ENCODE results near the gene LRRC47. TPM values are rescaled to one million over a fixed set of nuclear protein-coding genes. Genes with fewer than 3 reads are reported as not detected.

The LRRC47 gene
- total RNA-seq, 1 donor from 2014 or later = 34.2 TPM

DNA sequence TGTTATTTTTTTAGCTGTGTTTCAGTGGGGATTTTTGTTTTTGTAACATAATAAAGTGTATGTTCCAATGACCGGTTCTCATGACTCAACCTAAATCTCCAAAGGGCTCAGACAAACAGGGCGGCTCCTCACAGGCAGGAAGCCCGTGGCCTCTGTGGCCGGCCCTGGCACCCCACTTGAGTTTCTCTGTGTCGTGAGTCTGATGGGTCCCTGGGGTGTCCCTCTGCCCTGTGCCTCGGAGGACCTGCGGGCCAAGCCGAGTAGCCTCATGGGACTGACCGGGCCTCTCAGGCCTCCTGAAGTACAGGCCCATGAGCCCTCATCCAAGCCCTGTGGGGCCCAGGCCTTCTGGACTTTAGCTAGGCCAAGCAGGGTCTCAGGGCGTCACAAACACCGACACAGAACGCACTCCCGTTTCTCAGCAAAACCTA lies 60.2 kb downstream of the LRRC47 start:
- Histone ChIP-seq H3K4me3 (no peak overlapping the region), H3K27ac (no peak overlapping the region), H3K36me3 (peaks cover 34% of the 10 kb centered on the region), H3K9me3 (no peaks in the 10 kb centered on the region), H3K4me1 (no peaks in the 10 kb centered on the region), H3K27me3 (peaks cover 8% of the 10 kb centered on the region)
- TF ChIP-seq, protein P1, sequence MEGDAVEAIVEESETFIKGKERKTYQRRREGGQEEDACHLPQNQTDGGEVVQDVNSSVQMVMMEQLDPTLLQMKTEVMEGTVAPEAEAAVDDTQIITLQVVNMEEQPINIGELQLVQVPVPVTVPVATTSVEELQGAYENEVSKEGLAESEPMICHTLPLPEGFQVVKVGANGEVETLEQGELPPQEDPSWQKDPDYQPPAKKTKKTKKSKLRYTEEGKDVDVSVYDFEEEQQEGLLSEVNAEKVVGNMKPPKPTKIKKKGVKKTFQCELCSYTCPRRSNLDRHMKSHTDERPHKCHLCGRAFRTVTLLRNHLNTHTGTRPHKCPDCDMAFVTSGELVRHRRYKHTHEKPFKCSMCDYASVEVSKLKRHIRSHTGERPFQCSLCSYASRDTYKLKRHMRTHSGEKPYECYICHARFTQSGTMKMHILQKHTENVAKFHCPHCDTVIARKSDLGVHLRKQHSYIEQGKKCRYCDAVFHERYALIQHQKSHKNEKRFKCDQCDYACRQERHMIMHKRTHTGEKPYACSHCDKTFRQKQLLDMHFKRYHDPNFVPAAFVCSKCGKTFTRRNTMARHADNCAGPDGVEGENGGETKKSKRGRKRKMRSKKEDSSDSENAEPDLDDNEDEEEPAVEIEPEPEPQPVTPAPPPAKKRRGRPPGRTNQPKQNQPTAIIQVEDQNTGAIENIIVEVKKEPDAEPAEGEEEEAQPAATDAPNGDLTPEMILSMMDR (IDR thresholded peaks at IDR 0.05) = no peak
- DNase-seq = no peak
- intact Hi-C loops (cut with DNase I) = no loop called here
- ATAC-seq = no peak

DNA sequence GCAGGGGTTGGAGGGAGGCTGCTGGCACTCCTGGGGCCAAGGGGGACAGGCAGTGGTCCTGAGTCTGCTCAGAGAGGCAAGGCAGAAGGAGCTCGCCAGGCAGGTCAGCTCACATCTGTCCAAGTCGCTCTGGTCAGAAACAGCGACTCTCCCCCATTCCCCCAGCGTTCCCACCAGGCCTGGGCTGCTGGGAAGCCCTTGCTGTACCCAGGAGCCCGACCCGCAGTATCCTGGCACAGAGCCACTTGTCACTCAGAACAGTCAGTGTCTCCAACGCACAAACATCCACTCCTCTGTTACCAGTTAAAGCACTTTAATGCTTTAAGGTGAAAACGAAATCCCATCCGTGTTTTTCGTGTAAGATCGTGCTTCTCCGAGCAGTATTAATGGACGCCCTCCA lies 60.6 kb downstream of the LRRC47 start:
- no peak overlapping the region for H3K27ac ChIP-seq
- no peak for ATAC-seq
- H3K27me3 ChIP-seq = peaks cover 13% of the 10 kb centered on the region
- H3K4me1 ChIP-seq = no peaks in the 10 kb centered on the region
- no peak overlapping the region for H3K4me3 ChIP-seq
- TF ChIP-seq, protein P1 (IDR thresholded peaks at IDR 0.05) = no peak
- DNase-seq = no peak
- no peaks in the 10 kb centered on the region for H3K9me3 ChIP-seq
- intact Hi-C loops (cut with DNase I) = no loop called here
- H3K36me3 ChIP-seq = peaks cover 31% of the 10 kb centered on the region

DNA sequence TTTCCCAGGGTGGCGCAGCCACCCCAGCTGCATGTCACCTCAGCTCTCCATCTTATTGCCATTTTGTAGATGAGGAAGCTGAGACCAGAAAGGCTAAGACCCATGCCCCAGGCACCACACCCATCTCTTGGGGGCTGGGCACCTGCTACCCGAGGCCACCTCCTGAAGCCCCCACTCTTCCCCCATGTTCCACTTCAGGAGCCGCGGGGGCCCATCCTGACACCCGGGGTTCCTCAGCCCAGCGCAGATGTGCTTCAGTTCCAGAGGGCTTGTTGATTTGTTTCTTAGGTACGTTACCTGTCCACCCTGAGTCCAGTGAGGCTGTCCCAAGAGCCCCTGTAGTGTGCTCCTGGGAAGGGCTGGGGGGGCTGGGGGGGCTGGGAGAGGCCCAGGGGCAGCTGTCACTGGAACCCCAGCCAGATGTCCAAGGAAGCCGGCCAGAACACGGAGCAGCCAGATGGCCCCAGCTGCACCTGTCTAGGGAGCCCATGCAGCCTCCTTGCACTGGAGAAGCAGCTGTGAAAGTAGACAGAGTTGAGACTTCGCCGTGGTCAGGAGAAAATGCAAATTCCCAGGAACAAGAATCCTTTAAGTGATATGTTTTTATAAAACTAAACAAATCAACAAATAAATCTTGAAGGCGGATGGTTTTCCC lies 61.1 kb downstream of the LRRC47 start:
- no peak for ATAC-seq
- H3K27ac ChIP-seq = no peak overlapping the region
- intact Hi-C loops (cut with DNase I) = no loop called here
- TF ChIP-seq, protein P1 (IDR thresholded peaks at IDR 0.05) = no peak
- H3K9me3 ChIP-seq = no peaks in the 10 kb centered on the region
- no peak for DNase-seq
- peaks cover 16% of the 10 kb centered on the region for H3K27me3 ChIP-seq
- H3K36me3 ChIP-seq = peaks cover 31% of the 10 kb centered on the region
- no peaks in the 10 kb centered on the region for H3K4me1 ChIP-seq
- no peak overlapping the region for H3K4me3 ChIP-seq

DNA sequence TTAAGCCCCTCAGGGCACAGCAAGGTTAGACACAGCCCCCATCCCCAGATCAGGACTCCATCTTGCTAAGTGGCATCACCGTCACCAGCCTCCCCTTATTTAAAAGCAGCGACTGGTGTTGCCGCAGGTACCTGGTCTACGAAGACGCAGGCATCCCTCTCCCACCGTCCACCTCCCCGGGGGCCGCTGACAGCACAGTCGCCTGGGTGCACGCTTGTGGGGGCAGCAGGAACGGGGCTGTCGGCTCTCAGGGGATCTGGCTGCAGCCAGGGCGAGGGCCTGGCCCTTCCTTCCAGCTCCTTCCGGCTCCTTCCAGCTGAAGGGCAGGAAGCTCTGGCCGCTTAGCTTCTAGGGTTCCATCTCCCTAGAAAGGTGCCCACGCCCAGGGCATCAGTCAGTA lies 61.7 kb downstream of the LRRC47 start:
- Histone ChIP-seq H3K9me3 (no peaks in the 10 kb centered on the region), H3K36me3 (peaks cover 31% of the 10 kb centered on the region), H3K27ac (no peak overlapping the region), H3K4me1 (no peaks in the 10 kb centered on the region), H3K27me3 (peaks cover 16% of the 10 kb centered on the region), H3K4me3 (no peak overlapping the region)
- intact Hi-C loops (cut with DNase I) = no loop called here
- TF ChIP-seq, protein P1 (IDR thresholded peaks at IDR 0.05) = no peak
- no peak for ATAC-seq
- DNase-seq = no peak

DNA sequence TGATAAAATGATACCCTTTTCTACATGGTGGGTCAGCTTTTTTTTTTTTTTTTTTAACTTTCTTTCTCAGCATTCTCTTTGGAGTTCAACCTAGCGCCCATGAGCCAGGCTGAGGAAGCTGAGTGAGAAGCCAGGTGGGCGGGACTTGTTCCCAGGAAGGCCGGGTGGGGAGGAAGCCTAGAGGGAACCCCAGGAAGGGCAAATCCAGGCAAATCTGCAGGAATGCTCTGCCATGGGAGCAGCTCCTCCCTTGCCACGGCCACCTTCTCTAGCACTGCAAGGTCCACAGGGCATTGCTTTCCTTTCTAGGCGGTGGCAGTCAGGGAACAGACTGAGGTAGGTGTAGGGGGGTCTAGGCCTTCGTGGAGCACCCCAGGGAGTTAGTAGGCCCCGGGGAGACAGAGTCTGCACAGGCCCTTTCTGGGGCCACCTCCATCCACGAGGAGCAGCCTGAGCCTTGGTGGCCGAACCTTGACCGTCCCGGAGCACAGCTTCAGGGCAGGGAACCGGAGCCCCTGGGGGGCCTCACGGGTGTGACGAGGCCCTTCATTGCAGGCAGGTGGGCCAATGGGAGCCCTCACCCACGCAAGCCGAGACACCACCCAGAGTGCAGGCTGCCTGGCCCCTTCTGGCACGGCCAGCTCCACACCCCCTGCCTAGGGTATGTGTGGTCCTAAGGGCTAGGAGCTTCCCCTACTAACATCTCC lies 62.3 kb downstream of the LRRC47 start:
- Histone ChIP-seq H3K4me3 (no peak overlapping the region), H3K27me3 (peaks cover 16% of the 10 kb centered on the region), H3K4me1 (no peaks in the 10 kb centered on the region), H3K36me3 (peaks cover 30% of the 10 kb centered on the region), H3K9me3 (no peaks in the 10 kb centered on the region), H3K27ac (no peak overlapping the region)
- DNase-seq (no peak), ATAC-seq (no peak)
- TF ChIP-seq, protein P1 (IDR thresholded peaks at IDR 0.05) = no peak
- intact Hi-C loops (cut with DNase I) = no loop called here
